ENCODE measurements around the gene XYLB.
"Not testable (repeated sequence)": the region's sequence is repeated elsewhere in the genome, so short reads cannot be mapped to it uniquely, and the experiment has no call there.

The XYLB gene

GRCh38 chr3:38396239-38396638 lies 49.7 kb downstream of the XYLB start:
- no peak overlapping the region for H3K4me3 ChIP-seq (ENCODE audit: low read depth, low read length)
- TF ChIP-seq CTCF (IDR thresholded peaks at IDR 0.05; ENCODE audit: borderline replicate concordance, insufficient read depth, low read depth, low read length) = no peak

DNA sequence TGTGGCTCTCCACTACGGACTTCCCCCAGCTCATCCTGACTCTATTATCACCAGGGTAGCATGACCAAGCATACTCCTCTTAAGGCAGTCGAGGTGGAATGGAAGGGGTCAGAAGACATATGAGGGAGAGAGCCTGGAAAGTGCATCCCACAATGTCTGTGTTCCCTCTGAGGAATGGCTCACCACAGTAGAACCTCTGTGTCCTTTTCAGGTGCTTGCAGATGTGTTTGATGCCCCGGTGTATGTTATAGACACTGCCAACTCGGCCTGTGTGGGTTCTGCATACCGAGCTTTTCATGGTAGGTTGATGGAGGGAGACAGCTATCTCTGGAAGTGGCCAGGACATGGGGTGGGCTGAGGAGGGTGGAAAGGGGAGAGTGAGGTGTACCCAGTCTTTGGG lies 50.3 kb downstream of the XYLB start:
- no peak overlapping the region for H3K4me3 ChIP-seq (ENCODE audit: low read depth, low read length)
- TF ChIP-seq CTCF (IDR thresholded peaks at IDR 0.05; ENCODE audit: borderline replicate concordance, insufficient read depth, low read depth, low read length) = no peak

- TF ChIP-seq CTCF (IDR thresholded peaks at IDR 0.05; ENCODE audit: borderline replicate concordance, insufficient read depth, low read depth, low read length) = no peak
- H3K4me3 ChIP-seq (ENCODE audit: low read depth, low read length) = no peak overlapping the region
Observed at GRCh38 chr3:38397320-38397719, 50.7 kb downstream of the XYLB start.

DNA sequence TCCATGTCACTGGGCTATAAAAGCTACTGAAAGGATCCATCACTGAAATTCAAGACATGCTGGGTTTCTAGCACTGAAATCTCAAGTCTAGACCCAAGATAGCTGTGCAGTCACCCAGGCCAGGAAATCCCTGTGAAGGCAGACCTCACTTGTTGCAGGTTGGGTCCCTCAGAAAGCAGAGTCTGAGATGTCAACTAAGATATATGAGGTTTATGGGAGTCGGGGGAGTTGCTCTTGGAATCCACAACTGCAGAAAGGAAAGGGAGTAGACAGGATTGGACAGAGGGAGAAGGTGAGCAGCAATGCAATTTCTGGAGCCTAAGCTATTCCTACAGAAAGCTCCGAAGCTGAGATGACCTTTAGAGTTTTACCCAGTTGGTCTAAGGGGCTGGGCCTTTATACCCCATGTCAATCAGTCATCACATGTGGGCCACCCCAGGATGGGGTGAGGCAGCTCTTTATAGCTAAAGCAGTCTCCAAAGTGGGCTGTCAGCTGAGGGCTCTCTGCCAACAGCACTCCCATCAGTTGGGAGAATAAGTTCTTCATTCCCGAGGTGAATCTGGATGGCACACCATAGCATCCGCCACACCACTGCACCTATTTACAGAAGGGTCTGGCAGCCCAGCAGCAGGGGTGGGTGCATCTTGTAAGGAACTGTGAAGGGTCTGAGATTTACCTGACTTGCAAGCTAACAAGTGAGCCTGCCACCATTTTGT lies 54.8 kb downstream of the XYLB start:
- TF ChIP-seq CTCF (IDR thresholded peaks at IDR 0.05; ENCODE audit: borderline replicate concordance, insufficient read depth, low read depth, low read length) = no peak
- no peak overlapping the region for H3K4me3 ChIP-seq (ENCODE audit: low read depth, low read length)

- no peak overlapping the region for H3K4me3 ChIP-seq (ENCODE audit: low read depth, low read length)
- no peak for TF ChIP-seq CTCF (IDR thresholded peaks at IDR 0.05; ENCODE audit: borderline replicate concordance, insufficient read depth, low read depth, low read length)
Observed at GRCh38 chr3:38404286-38404685, 57.7 kb downstream of the XYLB start.

DNA sequence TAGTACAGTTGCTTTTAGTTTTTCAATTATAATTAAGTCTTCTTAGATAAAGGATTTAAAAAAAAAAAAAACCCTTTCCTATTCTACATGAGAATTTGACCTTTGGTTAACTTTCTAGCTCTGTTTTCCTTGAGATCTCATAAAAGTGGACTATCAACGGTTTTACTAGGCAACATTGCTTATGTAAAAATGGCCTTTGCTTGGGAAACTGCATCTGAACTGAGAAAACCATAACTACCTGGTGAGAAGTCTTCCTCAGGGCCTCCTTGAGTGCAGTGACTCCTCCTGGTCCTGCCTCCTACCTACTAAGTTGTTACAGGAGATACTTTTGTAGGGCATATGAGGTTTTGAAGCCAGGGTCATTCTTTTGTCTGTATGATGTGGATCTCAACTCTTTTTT lies 65.0 kb downstream of the XYLB start:
- H3K4me3 ChIP-seq (ENCODE audit: low read depth, low read length) = no peak overlapping the region
- no peak for TF ChIP-seq CTCF (IDR thresholded peaks at IDR 0.05; ENCODE audit: borderline replicate concordance, insufficient read depth, low read depth, low read length)

- not testable (repeated sequence) for H3K4me3 ChIP-seq (ENCODE audit: low read depth, low read length)
Observed at GRCh38 chr3:38420758-38421157, 74.2 kb downstream of the XYLB start.

All from GM12875 (cell line).